HG02938 (cell line): Measurements from ENCODE around the gene CTU2.

Experiments used
- ATAC-seq: cut with Tn5 transposase; IDR thresholded peaks from one replicate; pipeline ENCODE4 v1.9.1; 2021; ENCODE audit warnings: mild to moderate bottlenecking, moderate library complexity; ENCODE audit not compliant: unreplicated experiment

CTU2 gene

GRCh38 chr16:88741368-88741767 is 35.1 kb downstream of the CTU2 start:
- no peak for ATAC-seq

- no peak for ATAC-seq
These were observed 36.7 kb downstream of the CTU2 start for GRCh38 chr16:88742896-88743605.

- no peak for ATAC-seq
These were observed 37.6 kb downstream of the CTU2 start for GRCh38 chr16:88743693-88744576.

GRCh38 chr16:88744577-88745521 is 38.5 kb downstream of the CTU2 start:
- ATAC-seq, result no peak

- no peak for ATAC-seq
These were observed 40.2 kb downstream of the CTU2 start for GRCh38 chr16:88746506-88746905.

- ATAC-seq, result no peak
These were observed 41.4 kb downstream of the CTU2 start for GRCh38 chr16:88747588-88748301.

- no peak for ATAC-seq
These were observed 42.1 kb downstream of the CTU2 start for GRCh38 chr16:88748364-88748763.

GRCh38 chr16:88749358-88749757 is 43.1 kb downstream of the CTU2 start:
- no peak for ATAC-seq

GRCh38 chr16:88750854-88751253 is 44.6 kb downstream of the CTU2 start:
- ATAC-seq, result no peak

GRCh38 chr16:88752386-88753002 is 46.2 kb downstream of the CTU2 start:
- no peak for ATAC-seq

- ATAC-seq, result no peak
These were observed 46.9 kb downstream of the CTU2 start for GRCh38 chr16:88753191-88753590.

GRCh38 chr16:88753602-88754001 is 47.3 kb downstream of the CTU2 start:
- no peak for ATAC-seq

- no peak for ATAC-seq
These were observed 48.0 kb downstream of the CTU2 start for GRCh38 chr16:88754109-88754911.

- ATAC-seq, result no peak
These were observed 48.8 kb downstream of the CTU2 start for GRCh38 chr16:88754912-88755744.

GRCh38 chr16:88755745-88756443 is 49.6 kb downstream of the CTU2 start:
- ATAC-seq, result no peak

GRCh38 chr16:88758227-88758943 is 52.1 kb downstream of the CTU2 start:
- ATAC-seq, result no peak

GRCh38 chr16:88758944-88759244 is 52.6 kb downstream of the CTU2 start:
- no peak for ATAC-seq
